ENCODE data around the gene SEC61B.
A peak's percentile ranks its signal among the peaks of the same experiment; 100 is the strongest.
"Not testable (repeated sequence)": the region's sequence is repeated elsewhere in the genome, so short reads cannot be mapped to it uniquely, and the experiment has no call there.

Gene SEC61B

GRCh38 chr9:99192786-99193465 is 29.2 kb upstream of the SEC61B start:
- no peak for DNase-seq (ENCODE audit: low read depth)

GRCh38 chr9:99193466-99193821 is 28.6 kb upstream of the SEC61B start:
- no peak for DNase-seq (ENCODE audit: low read depth)

GRCh38 chr9:99196484-99196883 is 25.6 kb upstream of the SEC61B start:
- not testable (repeated sequence) for DNase-seq (ENCODE audit: low read depth)

GRCh38 chr9:99197124-99197630 is 24.9 kb upstream of the SEC61B start:
- DNase-seq (ENCODE audit: low read depth): no peak

- no peak for DNase-seq (ENCODE audit: low read depth)
Measured at GRCh38 chr9:99197987-99198386, 24.1 kb upstream of the SEC61B start.

- DNase-seq (ENCODE audit: low read depth): no peak
Measured at GRCh38 chr9:99199938-99200539, 22.0 kb upstream of the SEC61B start.

GRCh38 chr9:99201603-99202002 is 20.5 kb upstream of the SEC61B start:
- DNase-seq (ENCODE audit: low read depth): no peak

GRCh38 chr9:99210572-99210971 is 11.5 kb upstream of the SEC61B start:
- DNase-seq (ENCODE audit: low read depth): no peak

GRCh38 chr9:99211746-99212145 is 10.3 kb upstream of the SEC61B start:
- no peak for DNase-seq (ENCODE audit: low read depth)

GRCh38 chr9:99213197-99213596 is 8.9 kb upstream of the SEC61B start:
- no peak for DNase-seq (ENCODE audit: low read depth)

GRCh38 chr9:99216073-99216472 is 6.0 kb upstream of the SEC61B start:
- no peak for DNase-seq (ENCODE audit: low read depth)

- no peak for DNase-seq (ENCODE audit: low read depth)
Measured at GRCh38 chr9:99220011-99220410, 2.1 kb upstream of the SEC61B start.

- no peak for DNase-seq (ENCODE audit: low read depth)
Measured at GRCh38 chr9:99221266-99221620, 839 bp upstream of the SEC61B start.

- peak; percentile 14 for DNase-seq (ENCODE audit: low read depth)
Measured at GRCh38 chr9:99222416-99223270, 561 bp downstream of the SEC61B start.

GRCh38 chr9:99224445-99224844 is 2.4 kb downstream of the SEC61B start:
- no peak for DNase-seq (ENCODE audit: low read depth)

GRCh38 chr9:99226054-99226453 is 4.0 kb downstream of the SEC61B start:
- no peak for DNase-seq (ENCODE audit: low read depth)

- no peak for DNase-seq (ENCODE audit: low read depth)
Measured at GRCh38 chr9:99230206-99230605, 8.1 kb downstream of the SEC61B start.

GRCh38 chr9:99231711-99232110 is 9.6 kb downstream of the SEC61B start:
- no peak for DNase-seq (ENCODE audit: low read depth)

- DNase-seq (ENCODE audit: low read depth): no peak
Measured at GRCh38 chr9:99234618-99235017, 12.5 kb downstream of the SEC61B start.

- no peak for DNase-seq (ENCODE audit: low read depth)
Measured at GRCh38 chr9:99235069-99235468, 13.0 kb downstream of the SEC61B start.

GRCh38 chr9:99235926-99236634 is 14.0 kb downstream of the SEC61B start:
- no peak for DNase-seq (ENCODE audit: low read depth)

- no peak for DNase-seq (ENCODE audit: low read depth)
Measured at GRCh38 chr9:99237356-99237755, 15.3 kb downstream of the SEC61B start.
